HEK293 (cell line): ENCODE data around the gene PRDM15.

Experiments used
- KLF16 ChIP-seq: fragments of 450-650 bp; formaldehyde crosslinking; IDR thresholded peaks from 2 replicates; pipeline ENCODE4 v1.5.1; 2017; ENCODE audit warnings: missing biosample characterization, missing genetic modification characterization
- ZFHX2 ChIP-seq: fragments of 450-650 bp; formaldehyde crosslinking; conservative IDR thresholded peaks from 2 replicates; pipeline ENCODE4 v1.5.1; 2016; ENCODE audit warnings: missing biosample characterization, missing genetic modification characterization
- TF ChIP-seq, protein P1 (sequence below): fragments of 450-650 bp; formaldehyde crosslinking; IDR thresholded peaks from 2 replicates; pipeline ENCODE4 v1.5.1; 2016; ENCODE audit warnings: missing biosample characterization, missing genetic modification characterization

DNA sequence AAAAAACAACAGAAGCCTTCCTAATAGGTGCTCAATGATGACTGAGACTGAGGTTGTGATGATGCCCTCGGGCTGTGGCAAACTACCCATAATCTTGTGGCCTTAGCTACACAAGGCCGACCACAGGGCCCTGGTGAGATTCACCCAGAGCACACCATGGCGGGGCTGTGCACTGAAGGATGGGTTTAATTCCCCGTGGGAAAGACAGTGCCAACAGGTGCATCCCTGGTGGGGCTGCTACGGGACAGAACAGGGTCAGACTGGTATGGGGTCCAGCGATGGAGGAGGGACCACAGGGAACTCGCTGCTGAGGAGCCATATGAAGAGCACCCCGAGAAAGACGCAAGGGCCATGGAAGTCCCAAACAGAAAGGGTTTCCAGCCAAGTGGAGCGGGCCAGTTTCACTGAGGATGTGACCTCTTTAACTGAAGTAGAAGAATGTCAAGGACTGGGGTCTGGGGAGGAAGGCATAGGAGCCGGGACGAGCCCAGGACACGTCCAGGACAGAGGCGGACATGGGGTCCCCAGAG, 21.3 kb downstream of the PRDM15 start:
- TF ChIP-seq, protein P1, sequence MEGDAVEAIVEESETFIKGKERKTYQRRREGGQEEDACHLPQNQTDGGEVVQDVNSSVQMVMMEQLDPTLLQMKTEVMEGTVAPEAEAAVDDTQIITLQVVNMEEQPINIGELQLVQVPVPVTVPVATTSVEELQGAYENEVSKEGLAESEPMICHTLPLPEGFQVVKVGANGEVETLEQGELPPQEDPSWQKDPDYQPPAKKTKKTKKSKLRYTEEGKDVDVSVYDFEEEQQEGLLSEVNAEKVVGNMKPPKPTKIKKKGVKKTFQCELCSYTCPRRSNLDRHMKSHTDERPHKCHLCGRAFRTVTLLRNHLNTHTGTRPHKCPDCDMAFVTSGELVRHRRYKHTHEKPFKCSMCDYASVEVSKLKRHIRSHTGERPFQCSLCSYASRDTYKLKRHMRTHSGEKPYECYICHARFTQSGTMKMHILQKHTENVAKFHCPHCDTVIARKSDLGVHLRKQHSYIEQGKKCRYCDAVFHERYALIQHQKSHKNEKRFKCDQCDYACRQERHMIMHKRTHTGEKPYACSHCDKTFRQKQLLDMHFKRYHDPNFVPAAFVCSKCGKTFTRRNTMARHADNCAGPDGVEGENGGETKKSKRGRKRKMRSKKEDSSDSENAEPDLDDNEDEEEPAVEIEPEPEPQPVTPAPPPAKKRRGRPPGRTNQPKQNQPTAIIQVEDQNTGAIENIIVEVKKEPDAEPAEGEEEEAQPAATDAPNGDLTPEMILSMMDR: no peak
- TF ChIP-seq ZFHX2 (tag by site-specific recombination): no peak
- TF ChIP-seq KLF16 (tag by site-specific recombination): no peak
